Upper lobe of left lung (tissue), 6 donors: Measurements from ENCODE around the gene TRIM27. TPM values are rescaled to one million over a fixed set of nuclear protein-coding genes. Genes with fewer than 3 reads are reported as not detected.
"Not testable (repeated sequence)": the region's sequence is repeated elsewhere in the genome, so short reads cannot be mapped to it uniquely, and the experiment has no call there.

ENCODE experiments used
- ATAC-seq, 2 donors: fragments of 200-7000 bp; cut with Tn5 transposase; one replicate each; pipeline ENCODE4 v1.9.1; 2022; ENCODE audit warnings: mild to moderate bottlenecking in 2 of 2, moderate library complexity in 2 of 2; ENCODE audit not compliant: low FRiP score in 2 of 2
- DNase-seq, 2 donors: peaks; one replicate each; pipeline ENCODE4 v3.0.0-alpha.2; 2019 to 2020
- H3K27ac ChIP-seq, 4 donors: fragments of 200-600 bp; sonication (generic); one replicate each; pipeline ENCODE4 v1.5.1; 2016 to 2019
- H3K27me3 ChIP-seq, 4 donors: fragments of 200-600 bp; sonication (generic); one replicate each; pipeline ENCODE4 v1.5.1; 2017 to 2019
- H3K36me3 ChIP-seq, 4 donors: fragments of 200-600 bp; sonication (generic); one replicate each; pipeline ENCODE4 v1.5.1; 2016 to 2019
- H3K4me1 ChIP-seq, 4 donors: fragments of 200-600 bp; sonication (generic); one replicate each; pipeline ENCODE4 v1.5.1; 2018 to 2019
- H3K4me3 ChIP-seq, 4 donors: fragments of 200-600 bp; sonication (generic); one replicate each; pipeline ENCODE4 v1.5.1; 2017 to 2019; ENCODE audit warnings: mild to moderate bottlenecking in 2 of 4, moderate library complexity in 1 of 4
- H3K9me3 ChIP-seq, 4 donors: fragments of 200-600 bp; sonication (generic); one replicate each; pipeline ENCODE4 v1.5.1; 2018 to 2019
- EP300 ChIP-seq, 4 donors: sonication (generic); formaldehyde crosslinking; IDR thresholded peaks; one replicate each; pipeline ENCODE4 v1.5.1; 2017; ENCODE audit warnings: antibody characterized with exemption in 4 of 4, control low read depth in 2 of 4
- POLR2A ChIP-seq, 4 donors: fragments of 450-650 bp; IDR thresholded peaks; one replicate each; pipeline ENCODE4 v1.5.1; 2016 to 2017; ENCODE audit warnings: antibody characterized with exemption in 4 of 4, mild to moderate bottlenecking in 2 of 4
- POLR2AphosphoS5 ChIP-seq, 2 donors: sonication (generic); formaldehyde crosslinking; IDR thresholded peaks; one replicate each; pipeline ENCODE4 v1.5.1; 2017; ENCODE audit warnings: antibody characterized with exemption in 2 of 2
- WGBS, 2 donors: methylation state at CpG; one replicate each; pipeline ENCODE4 v1.1.5; 2017 to 2018; 5-methylcytosine and 5-hydroxymethylcytosine counted together
- total RNA-seq, 6 donors: library from RNA; depleted of rRNA in 4 of 6; stranded (reverse); fragments of >200 nt in 4 of 6; gene quantifications; one replicate each; pipeline versions ENCODE4 v1.1.0 to v1.2.1, GENCODE V29; 2016 to 2021
- TF ChIP-seq, protein P1 (sequence below), 6 experiments: fragments of 450-650 bp in 4 of 6; fragments of 200-600 bp in 2 of 6; sonication (generic) in 2 of 6; IDR thresholded peaks; one replicate each; pipeline ENCODE4 v1.5.1; 2016 to 2019; ENCODE audit warnings: antibody characterized with exemption in 6 of 6
- donor health status: DM: no; HTN: no; CAD: no; lungs with moderate emphysema.
- donor health status: DM: no; HTN: yes; CAD: no; lungs with severe emphysema.

The TRIM27 gene
- 10 to 100 TPM; 45.8 to 90.1 (median 55.5) TPM for total RNA-seq

- Histone ChIP-seq H3K27ac (peak within 1 kb of the TSS; percentile 94 to 97 (median 96)), H3K4me1 (peaks cover 19 to 33% (median 27%) of the 10 kb centered on the region in 4 donors), H3K36me3 (peaks cover 13 to 34% (median 33%) of the 10 kb centered on the region in 4 donors), H3K4me3 (peak within 1 kb of the TSS; percentile 60 to 85 (median 80)), H3K27me3 (no peaks in the 10 kb centered on the region), H3K9me3 (no peaks in the 10 kb centered on the region)
- ATAC-seq (peak; percentile 97 to 98), DNase-seq (peak; percentile 93 to 98)
- TF ChIP-seq POLR2A (IDR thresholded peaks at IDR 0.05) (peak; percentile 76 to 96 (median 89)), EP300 (IDR thresholded peaks at IDR 0.05) (peak in 1 of 4 donors; percentile 44), POLR2AphosphoS5 (IDR thresholded peaks at IDR 0.05) (peak; percentile 96 to 97)
- TF ChIP-seq, protein P1, sequence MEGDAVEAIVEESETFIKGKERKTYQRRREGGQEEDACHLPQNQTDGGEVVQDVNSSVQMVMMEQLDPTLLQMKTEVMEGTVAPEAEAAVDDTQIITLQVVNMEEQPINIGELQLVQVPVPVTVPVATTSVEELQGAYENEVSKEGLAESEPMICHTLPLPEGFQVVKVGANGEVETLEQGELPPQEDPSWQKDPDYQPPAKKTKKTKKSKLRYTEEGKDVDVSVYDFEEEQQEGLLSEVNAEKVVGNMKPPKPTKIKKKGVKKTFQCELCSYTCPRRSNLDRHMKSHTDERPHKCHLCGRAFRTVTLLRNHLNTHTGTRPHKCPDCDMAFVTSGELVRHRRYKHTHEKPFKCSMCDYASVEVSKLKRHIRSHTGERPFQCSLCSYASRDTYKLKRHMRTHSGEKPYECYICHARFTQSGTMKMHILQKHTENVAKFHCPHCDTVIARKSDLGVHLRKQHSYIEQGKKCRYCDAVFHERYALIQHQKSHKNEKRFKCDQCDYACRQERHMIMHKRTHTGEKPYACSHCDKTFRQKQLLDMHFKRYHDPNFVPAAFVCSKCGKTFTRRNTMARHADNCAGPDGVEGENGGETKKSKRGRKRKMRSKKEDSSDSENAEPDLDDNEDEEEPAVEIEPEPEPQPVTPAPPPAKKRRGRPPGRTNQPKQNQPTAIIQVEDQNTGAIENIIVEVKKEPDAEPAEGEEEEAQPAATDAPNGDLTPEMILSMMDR (IDR thresholded peaks at IDR 0.05), result peak in 4 of 6 experiments; percentile 14 to 45 (median 27)
- WGBS, 2 donors, result 0% methylated on average over 61 of the region's 89 CpGs; no CpG with 5 or more reads in 1 of the 2 donors
Observed at GRCh38 chr6:28923318-28924102, at the start of gene TRIM27. TRIM27 (minus strand) TSS chr6:28923985; CDS start chr6:28923632, 353 bp downstream.

GRCh38 chr6:28970056-28970455 lies 46.3 kb upstream of the TRIM27 start:
- H3K36me3 ChIP-seq, H3K4me1 ChIP-seq, H3K4me3 ChIP-seq, ATAC-seq, H3K27me3 ChIP-seq, H3K9me3 ChIP-seq, H3K27ac ChIP-seq: not testable (repeated sequence)
- peak in 1 of 2 donors; percentile 63 for DNase-seq
- WGBS, 2 donors, result 90 to 91% methylated on average over 19 of the region's 21 CpGs

- no peak overlapping the region for H3K4me3 ChIP-seq
- ATAC-seq, result no peak
- no peak overlapping the region for H3K27ac ChIP-seq
- no peaks in the 10 kb centered on the region for H3K27me3 ChIP-seq
- H3K4me1 ChIP-seq, result no peaks in the 10 kb centered on the region
- TF ChIP-seq EP300 (IDR thresholded peaks at IDR 0.05) (no peak), POLR2AphosphoS5 (IDR thresholded peaks at IDR 0.05) (no peak)
- TF ChIP-seq, protein P1 (IDR thresholded peaks at IDR 0.05), result no peak
- DNase-seq, result peak in 1 of 2 donors; percentile 40
- no peaks in the 10 kb centered on the region for H3K36me3 ChIP-seq
- 87 to 89% methylated on average over 15 of the region's 15 CpGs for WGBS, 2 donors
- H3K9me3 ChIP-seq, result peaks cover 0 to 10% (median 3%) of the 10 kb centered on the region in 4 donors
Observed at GRCh38 chr6:28969129-28969528, 45.3 kb upstream of the TRIM27 start.

GRCh38 chr6:28968476-28968875 lies 44.7 kb upstream of the TRIM27 start:
- H3K9me3 ChIP-seq, result peaks cover 0 to 10% (median 3%) of the 10 kb centered on the region in 4 donors
- WGBS, 2 donors, result 88 to 89% methylated on average over 4 of the region's 4 CpGs
- ATAC-seq, result no peak
- H3K4me1 ChIP-seq, result no peaks in the 10 kb centered on the region
- no peak for DNase-seq
- TF ChIP-seq, protein P1 (IDR thresholded peaks at IDR 0.05), result no peak
- TF ChIP-seq EP300 (IDR thresholded peaks at IDR 0.05) (no peak), POLR2AphosphoS5 (IDR thresholded peaks at IDR 0.05) (no peak), POLR2A (IDR thresholded peaks at IDR 0.05) (no peak)
- H3K27me3 ChIP-seq, result no peaks in the 10 kb centered on the region
- H3K36me3 ChIP-seq, result no peaks in the 10 kb centered on the region
- no peak overlapping the region for H3K27ac ChIP-seq
- no peak overlapping the region for H3K4me3 ChIP-seq

GRCh38 chr6:28965706-28966105 lies 41.9 kb upstream of the TRIM27 start:
- Histone ChIP-seq H3K36me3 (no peaks in the 10 kb centered on the region), H3K27me3 (no peaks in the 10 kb centered on the region), H3K27ac (no peak overlapping the region), H3K4me1 (no peaks in the 10 kb centered on the region), H3K9me3 (peaks cover 0 to 10% (median 3%) of the 10 kb centered on the region in 4 donors), H3K4me3 (no peak overlapping the region)
- no peak for TF ChIP-seq POLR2A (IDR thresholded peaks at IDR 0.05)
- no peak for TF ChIP-seq EP300 (IDR thresholded peaks at IDR 0.05)
- TF ChIP-seq POLR2AphosphoS5 (IDR thresholded peaks at IDR 0.05), result no peak
- TF ChIP-seq, protein P1 (IDR thresholded peaks at IDR 0.05), result no peak
- ATAC-seq, result no peak
- 85 to 90% methylated on average over 2 of the region's 2 CpGs for WGBS, 2 donors
- DNase-seq, result no peak
